Activated CD4-positive, alpha-beta T cell treated with anti-CD3 and anti-CD28 coated beads, Interleukin-2, amount 50 U/mL, for 24 hours (primary cell): Measurements from ENCODE around the gene CSN1S1.

ENCODE experiments used
- DNase-seq, 2 donors: peaks; one replicate each; pipeline ENCODE4 v3.0.0-alpha.2; 2020; ENCODE audit warnings: low read depth in 1 of 2, low spot score in 1 of 2

CSN1S1 gene

GRCh38 chr4:69991016-69991415 is 60.1 kb downstream of the CSN1S1 start:
- DNase-seq = no peak

- no peak for DNase-seq
Measured at GRCh38 chr4:69994782-69995181, 63.9 kb downstream of the CSN1S1 start.

- no peak for DNase-seq
Measured at GRCh38 chr4:69995526-69996016, 64.7 kb downstream of the CSN1S1 start, which contains the start of gene STATH. Gene STATH (plus strand): TSS chr4:69995966. CDS start chr4:69998438, 2,472 bp downstream.
